Upper lobe of left lung (tissue), 6 donors: ENCODE measurements around the gene AKAP12. TPM values are rescaled to one million over a fixed set of nuclear protein-coding genes. Genes with fewer than 3 reads are reported as not detected.

Experiments
- ATAC-seq, 2 donors: fragments of 200-7000 bp; cut with Tn5 transposase; one replicate each; pipeline ENCODE4 v1.9.1; 2022; ENCODE audit warnings: mild to moderate bottlenecking in 2 of 2, moderate library complexity in 2 of 2; ENCODE audit not compliant: low FRiP score in 2 of 2
- DNase-seq, 2 donors: peaks; one replicate each; pipeline ENCODE4 v3.0.0-alpha.2; 2019 to 2020
- H3K27ac ChIP-seq, 4 donors: fragments of 200-600 bp; sonication (generic); one replicate each; pipeline ENCODE4 v1.5.1; 2016 to 2019
- H3K27me3 ChIP-seq, 4 donors: fragments of 200-600 bp; sonication (generic); one replicate each; pipeline ENCODE4 v1.5.1; 2017 to 2019
- H3K36me3 ChIP-seq, 4 donors: fragments of 200-600 bp; sonication (generic); one replicate each; pipeline ENCODE4 v1.5.1; 2016 to 2019
- H3K4me1 ChIP-seq, 4 donors: fragments of 200-600 bp; sonication (generic); one replicate each; pipeline ENCODE4 v1.5.1; 2018 to 2019
- H3K4me3 ChIP-seq, 4 donors: fragments of 200-600 bp; sonication (generic); one replicate each; pipeline ENCODE4 v1.5.1; 2017 to 2019; ENCODE audit warnings: mild to moderate bottlenecking in 2 of 4, moderate library complexity in 1 of 4
- H3K9me3 ChIP-seq, 4 donors: fragments of 200-600 bp; sonication (generic); one replicate each; pipeline ENCODE4 v1.5.1; 2018 to 2019
- CTCF ChIP-seq, 6 experiments: fragments of 450-650 bp in 4 of 6; fragments of 200-600 bp in 2 of 6; sonication (generic) in 2 of 6; IDR thresholded peaks; one replicate each; pipeline ENCODE4 v1.5.1; 2016 to 2019; ENCODE audit warnings: antibody characterized with exemption in 6 of 6
- EP300 ChIP-seq, 4 donors: sonication (generic); formaldehyde crosslinking; IDR thresholded peaks; one replicate each; pipeline ENCODE4 v1.5.1; 2017; ENCODE audit warnings: antibody characterized with exemption in 4 of 4, control low read depth in 2 of 4
- POLR2A ChIP-seq, 4 donors: fragments of 450-650 bp; IDR thresholded peaks; one replicate each; pipeline ENCODE4 v1.5.1; 2016 to 2017; ENCODE audit warnings: antibody characterized with exemption in 4 of 4, mild to moderate bottlenecking in 2 of 4
- POLR2AphosphoS5 ChIP-seq, 2 donors: sonication (generic); formaldehyde crosslinking; IDR thresholded peaks; one replicate each; pipeline ENCODE4 v1.5.1; 2017; ENCODE audit warnings: antibody characterized with exemption in 2 of 2
- WGBS, 2 donors: methylation state at CpG; one replicate each; pipeline ENCODE4 v1.1.5; 2017 to 2018; 5-methylcytosine and 5-hydroxymethylcytosine counted together
- total RNA-seq, 6 donors: library from RNA; depleted of rRNA in 4 of 6; stranded (reverse); fragments of >200 nt in 4 of 6; gene quantifications; one replicate each; pipeline versions ENCODE4 v1.1.0 to v1.2.1, GENCODE V29; 2016 to 2021
- donor health status: DM: no; HTN: no; CAD: no; lungs with moderate emphysema.
- donor health status: DM: no; HTN: yes; CAD: no; lungs with severe emphysema.

Gene AKAP12
- total RNA-seq, 6 donors from 2014 or later = 17.7 to 67.7 (median 37.7) TPM

DNA sequence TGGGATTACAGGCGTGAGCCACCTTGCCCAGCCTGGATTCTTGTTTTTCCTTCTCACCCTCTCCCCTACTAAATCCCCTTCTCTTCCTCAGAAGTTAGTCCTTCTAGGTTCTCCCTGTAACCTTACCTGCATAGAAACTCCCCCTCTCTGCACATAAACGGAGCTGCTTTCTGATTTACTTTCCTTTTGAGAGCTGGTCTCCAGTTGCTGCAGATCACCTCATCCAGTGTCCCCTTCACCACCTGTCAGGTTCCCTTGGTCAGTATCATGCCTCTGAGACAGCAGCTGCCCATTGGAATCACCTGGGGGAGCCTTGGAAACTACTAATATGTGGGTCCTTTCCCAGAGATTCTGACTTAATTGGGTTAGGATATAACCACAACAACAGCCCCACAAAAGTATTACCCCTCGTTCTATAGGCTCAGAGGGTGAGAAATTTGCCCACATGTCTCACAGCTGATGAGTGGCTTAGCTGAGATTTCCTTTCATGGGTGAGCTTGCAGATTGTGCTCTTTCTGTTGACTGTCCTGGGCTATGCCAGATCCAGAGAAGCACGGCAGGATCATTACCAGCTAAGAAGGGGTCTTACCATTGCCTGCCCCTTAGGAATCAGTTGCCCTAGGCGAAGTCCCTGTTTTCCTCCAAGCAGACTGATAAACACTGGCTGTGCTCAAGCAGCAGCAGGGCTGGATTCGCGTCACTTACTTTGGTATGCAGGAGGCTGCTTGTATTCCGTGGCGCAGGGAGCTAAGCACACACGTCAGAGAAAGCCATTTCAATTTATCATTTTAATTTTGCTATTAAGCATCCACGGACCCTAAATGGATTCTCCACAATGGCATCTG is 51.3 kb downstream of the AKAP12 start:
- Histone ChIP-seq H3K4me1 (peaks cover 13 to 40% (median 29%) of the 10 kb centered on the region in 4 donors), H3K36me3 (no peaks in the 10 kb centered on the region), H3K27ac (peak overlapping the region in 3 of 4 donors; percentile 39 to 80 (median 63)), H3K4me3 (no peak overlapping the region), H3K9me3 (no peaks in the 10 kb centered on the region), H3K27me3 (no peaks in the 10 kb centered on the region)
- WGBS, 2 donors = 58 to 59% methylated on average over 9 to 11 of the region's 11 CpGs
- ATAC-seq = peak; percentile 50 to 74
- TF ChIP-seq POLR2AphosphoS5 (IDR thresholded peaks at IDR 0.05) (no peak), EP300 (IDR thresholded peaks at IDR 0.05) (no peak), POLR2A (IDR thresholded peaks at IDR 0.05) (no peak), CTCF (IDR thresholded peaks at IDR 0.05) (no peak)
- no peak for DNase-seq

- ATAC-seq (peak in 1 of 2 donors; percentile 29), DNase-seq (no peak)
- 36 to 63% methylated on average over 2 of the region's 2 CpGs for WGBS, 2 donors
- no peaks in the 10 kb centered on the region for H3K9me3 ChIP-seq
- H3K4me1 ChIP-seq = peaks cover 12 to 34% (median 26%) of the 10 kb centered on the region in 4 donors
- peak overlapping the region in 3 of 4 donors; percentile 61 to 80 (median 63) for H3K27ac ChIP-seq
- H3K27me3 ChIP-seq = no peaks in the 10 kb centered on the region
- TF ChIP-seq POLR2AphosphoS5 (IDR thresholded peaks at IDR 0.05) = no peak
- H3K4me3 ChIP-seq = no peak overlapping the region
- H3K36me3 ChIP-seq = no peaks in the 10 kb centered on the region
These were observed 51.9 kb downstream of the AKAP12 start for GRCh38 chr6:151291722-151292059.

GRCh38 chr6:151292974-151293687 is 53.4 kb downstream of the AKAP12 start:
- no peak for TF ChIP-seq EP300 (IDR thresholded peaks at IDR 0.05)
- ATAC-seq (no peak), DNase-seq (no peak)
- H3K27me3 ChIP-seq = no peaks in the 10 kb centered on the region
- WGBS, 2 donors = 49 to 54% methylated on average over 5 of the region's 5 CpGs
- H3K9me3 ChIP-seq = no peaks in the 10 kb centered on the region
- no peak overlapping the region for H3K4me3 ChIP-seq
- peak overlapping the region; percentile 61 to 80 (median 65) for H3K27ac ChIP-seq
- no peaks in the 10 kb centered on the region for H3K36me3 ChIP-seq
- peaks cover 12 to 31% (median 26%) of the 10 kb centered on the region in 4 donors for H3K4me1 ChIP-seq

DNA sequence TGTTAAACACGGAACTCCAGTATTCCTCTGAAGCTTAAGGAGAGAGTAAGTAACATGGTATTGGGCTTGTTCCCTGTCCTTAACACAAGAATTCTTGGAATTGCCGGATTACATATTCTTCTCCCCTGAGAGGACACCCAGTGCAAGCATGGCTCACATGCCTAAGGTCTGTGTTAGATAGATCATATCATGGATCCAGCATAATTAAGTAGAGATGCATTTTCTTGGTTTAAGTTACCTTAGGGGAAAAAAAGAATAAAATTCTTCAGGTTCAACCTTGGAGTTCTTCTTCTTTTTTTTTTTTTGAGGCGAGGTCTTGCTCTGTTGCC is 53.9 kb downstream of the AKAP12 start:
- 82% methylated on average over 3 of the region's 3 CpGs for WGBS, 2 donors
- H3K36me3 ChIP-seq = no peaks in the 10 kb centered on the region
- no peak for TF ChIP-seq POLR2AphosphoS5 (IDR thresholded peaks at IDR 0.05)
- H3K27me3 ChIP-seq = no peaks in the 10 kb centered on the region
- DNase-seq = no peak
- H3K9me3 ChIP-seq = no peaks in the 10 kb centered on the region
- H3K4me1 ChIP-seq = peaks cover 12 to 31% (median 26%) of the 10 kb centered on the region in 4 donors
- peak overlapping the region in 2 of 4 donors; percentile 54 to 63 for H3K27ac ChIP-seq
- H3K4me3 ChIP-seq = no peak overlapping the region
- ATAC-seq = no peak

- Histone ChIP-seq H3K4me1 (peaks cover 12 to 38% (median 24%) of the 10 kb centered on the region in 4 donors), H3K27ac (no peak overlapping the region), H3K36me3 (no peaks in the 10 kb centered on the region), H3K9me3 (no peaks in the 10 kb centered on the region), H3K4me3 (no peak overlapping the region), H3K27me3 (no peaks in the 10 kb centered on the region)
- no peak for TF ChIP-seq EP300 (IDR thresholded peaks at IDR 0.05)
- no peak for TF ChIP-seq POLR2A (IDR thresholded peaks at IDR 0.05)
- TF ChIP-seq CTCF (IDR thresholded peaks at IDR 0.05) = no peak
- no peak for TF ChIP-seq POLR2AphosphoS5 (IDR thresholded peaks at IDR 0.05)
- ATAC-seq (no peak), DNase-seq (no peak)
- WGBS, 2 donors = 81 to 82% methylated on average over 6 of the region's 6 CpGs
These were observed 54.9 kb downstream of the AKAP12 start for GRCh38 chr6:151294561-151295101.

GRCh38 chr6:151297886-151298285 is 58.1 kb downstream of the AKAP12 start:
- ATAC-seq (no peak), DNase-seq (no peak)
- 92 to 93% methylated on average over 6 of the region's 6 CpGs for WGBS, 2 donors
- H3K9me3 ChIP-seq = no peaks in the 10 kb centered on the region
- H3K27ac ChIP-seq = no peak overlapping the region
- H3K4me3 ChIP-seq = no peak overlapping the region
- TF ChIP-seq POLR2AphosphoS5 (IDR thresholded peaks at IDR 0.05) (no peak), EP300 (IDR thresholded peaks at IDR 0.05) (no peak), CTCF (IDR thresholded peaks at IDR 0.05) (no peak), POLR2A (IDR thresholded peaks at IDR 0.05) (no peak)
- H3K36me3 ChIP-seq = no peaks in the 10 kb centered on the region
- no peaks in the 10 kb centered on the region for H3K27me3 ChIP-seq
- peaks cover 0 to 22% (median 9%) of the 10 kb centered on the region in 4 donors for H3K4me1 ChIP-seq
